NCI-H460 (cell line): Measurements from ENCODE around the gene SLC1A5. TPM values are rescaled to one million over a fixed set of nuclear protein-coding genes. Genes with fewer than 3 reads are reported as not detected.
"Not testable (repeated sequence)": the region's sequence is repeated elsewhere in the genome, so short reads cannot be mapped to it uniquely, and the experiment has no call there.

Experiments used
- DNase-seq: peaks from one replicate; pipeline ENCODE4 v3.0.0-alpha.2; 2016; ENCODE audit warnings: low read depth; ENCODE audit errors: extremely low read depth
- total RNA-seq: library from RNA; depleted of rRNA; stranded (reverse); fragments of >200 nt; shearing (Covaris generic); gene quantifications from 2 replicates; pipeline ENCODE4 v1.2.3, GENCODE V29; 2014

The SLC1A5 gene
- total RNA-seq, 1 experiment from 2014 or later, result 259 TPM

- no peak for DNase-seq
Observed at GRCh38 chr19:46803555-46803954, 15.2 kb upstream of the SLC1A5 start.

DNA sequence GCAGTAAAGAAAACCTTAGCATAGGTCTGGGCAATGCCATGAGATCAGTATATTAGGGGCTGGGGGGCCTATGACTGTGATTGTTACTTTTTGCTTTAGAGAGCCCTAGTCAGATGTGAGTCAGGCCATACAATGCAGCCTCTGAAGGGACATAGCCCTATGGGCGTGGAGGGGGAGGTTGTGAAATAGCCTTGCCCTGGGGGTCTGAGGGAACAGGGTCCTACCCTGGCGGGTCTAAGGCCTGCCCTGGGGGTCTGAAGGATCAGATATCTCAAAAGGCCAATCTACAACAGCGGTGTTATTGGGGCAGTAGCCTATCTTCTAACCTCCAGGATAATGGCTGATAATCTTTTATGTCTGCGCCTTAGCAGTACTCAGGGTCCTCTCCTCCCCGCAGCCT lies 13.8 kb upstream of the SLC1A5 start:
- no peak for DNase-seq

DNA sequence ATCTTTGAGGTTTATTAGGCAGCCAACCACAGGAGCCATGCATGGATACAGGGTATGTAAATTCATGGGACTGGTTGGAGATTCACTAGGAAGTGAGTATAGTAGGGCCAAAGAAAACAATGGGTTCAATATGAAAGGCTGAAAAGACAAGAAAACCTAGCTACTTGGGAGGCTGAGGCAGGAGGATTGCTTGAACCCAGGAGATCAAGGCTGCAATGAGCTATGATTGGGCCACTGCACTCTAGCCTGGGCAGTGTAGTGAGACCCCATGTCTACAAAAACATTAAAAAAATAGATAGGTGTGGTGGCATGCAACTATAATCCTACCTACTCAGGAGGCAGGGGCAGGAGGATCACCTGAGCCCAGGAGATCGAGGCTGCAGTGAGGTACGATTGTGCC lies 10.3 kb upstream of the SLC1A5 start:
- no peak for DNase-seq

GRCh38 chr19:46797881-46798280 lies 9.5 kb upstream of the SLC1A5 start:
- DNase-seq, result no peak

GRCh38 chr19:46791944-46792343 lies 3.5 kb upstream of the SLC1A5 start:
- no peak for DNase-seq

DNA sequence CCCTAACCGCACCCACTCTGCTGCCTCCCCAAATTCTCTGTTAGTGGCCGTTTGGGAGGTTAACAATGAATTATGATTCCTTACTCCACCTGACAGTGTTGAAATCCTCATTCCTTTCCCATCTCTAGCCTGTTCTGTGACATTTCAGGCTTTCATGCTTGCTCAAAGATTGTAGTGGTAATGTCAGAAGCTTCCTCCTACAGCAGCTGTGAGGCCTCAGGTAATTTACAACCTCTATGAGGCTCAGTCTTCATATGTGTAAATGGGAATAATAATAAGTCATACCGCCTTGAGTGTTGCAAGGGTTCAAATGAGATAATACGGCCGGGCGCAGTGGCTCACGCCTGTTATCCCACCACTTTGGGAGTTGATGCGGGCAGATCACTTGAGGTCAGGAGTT lies 977 bp upstream of the SLC1A5 start:
- DNase-seq, result no peak

DNA sequence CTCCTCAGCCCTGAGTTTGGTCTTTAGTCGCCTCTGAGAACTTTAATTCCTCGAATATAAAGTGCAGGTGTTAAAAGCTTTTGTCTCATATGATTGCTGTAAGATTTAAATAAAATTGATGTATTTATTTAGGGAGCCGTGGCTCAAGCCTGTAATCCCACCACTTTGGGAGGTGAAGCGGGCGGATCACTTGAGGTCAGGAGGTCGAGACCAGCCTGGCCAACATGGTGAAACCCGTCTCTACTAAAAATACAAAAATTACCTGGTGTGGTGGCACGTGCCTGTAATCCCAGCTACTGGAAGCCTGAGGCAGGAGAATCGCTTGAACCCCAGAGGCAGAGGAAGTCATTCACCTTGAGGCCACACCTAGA lies 559 bp upstream of the SLC1A5 start:
- DNase-seq, result no peak

- DNase-seq, result no peak
Observed at GRCh38 chr19:46787331-46788261, 798 bp downstream of the SLC1A5 start.

DNA sequence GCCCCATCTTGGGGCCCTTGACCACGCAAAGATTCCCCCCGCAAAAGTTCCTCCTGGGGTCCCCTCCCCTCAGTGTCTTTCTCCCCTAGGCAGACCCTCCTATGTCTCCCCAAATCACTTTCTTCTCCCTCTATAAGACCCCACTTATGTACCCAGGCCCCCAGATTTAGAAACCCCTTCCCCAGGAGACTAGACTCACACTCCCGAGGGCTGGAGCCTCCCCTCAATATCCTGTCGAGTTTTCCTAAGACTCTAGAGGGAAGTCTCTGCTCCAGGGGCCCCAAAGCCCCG lies 1.4 kb downstream of the SLC1A5 start:
- DNase-seq, result no peak

DNA sequence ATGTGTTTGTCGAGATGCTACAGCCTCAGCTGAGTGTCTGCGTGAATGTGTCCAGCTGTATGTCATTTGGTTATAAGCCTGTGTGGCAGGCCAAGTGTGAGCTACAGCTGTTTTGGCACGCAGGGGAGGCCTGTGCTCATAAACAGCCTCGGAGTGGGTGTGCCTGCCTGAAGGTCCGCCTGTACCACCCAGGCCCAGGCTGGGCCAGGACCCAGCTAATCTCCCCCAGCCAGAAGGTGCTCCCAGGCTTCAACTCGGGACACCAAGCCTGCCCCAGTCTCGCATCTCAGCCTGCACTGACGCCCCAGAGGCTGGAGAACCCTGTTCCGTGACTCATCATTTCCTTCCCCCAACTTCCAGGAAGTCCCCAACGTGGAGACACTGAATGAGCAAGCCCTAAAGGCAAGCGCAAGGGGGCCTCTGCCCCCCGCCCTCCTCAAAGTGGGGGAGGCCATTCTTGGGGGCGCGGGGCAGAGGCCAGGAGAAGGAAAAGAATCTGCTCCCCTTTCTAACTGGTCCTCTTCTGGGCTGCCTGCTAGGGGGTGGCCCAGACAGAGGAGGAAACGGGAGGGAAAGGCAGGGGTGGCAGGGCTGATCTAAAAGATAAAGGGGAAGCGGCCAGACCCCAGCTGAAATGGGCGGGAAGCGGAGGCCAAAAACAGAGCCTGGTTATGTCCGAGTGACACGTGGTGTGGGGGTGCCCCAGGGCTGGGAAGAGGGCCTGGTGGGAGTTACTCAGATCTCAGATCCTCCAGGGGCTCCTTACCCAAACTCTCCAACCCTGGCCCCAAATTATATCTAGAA lies 2.0 kb downstream of the SLC1A5 start:
- DNase-seq, result peak; percentile 67

GRCh38 chr19:46785980-46786235 lies 2.5 kb downstream of the SLC1A5 start:
- DNase-seq, result no peak

DNA sequence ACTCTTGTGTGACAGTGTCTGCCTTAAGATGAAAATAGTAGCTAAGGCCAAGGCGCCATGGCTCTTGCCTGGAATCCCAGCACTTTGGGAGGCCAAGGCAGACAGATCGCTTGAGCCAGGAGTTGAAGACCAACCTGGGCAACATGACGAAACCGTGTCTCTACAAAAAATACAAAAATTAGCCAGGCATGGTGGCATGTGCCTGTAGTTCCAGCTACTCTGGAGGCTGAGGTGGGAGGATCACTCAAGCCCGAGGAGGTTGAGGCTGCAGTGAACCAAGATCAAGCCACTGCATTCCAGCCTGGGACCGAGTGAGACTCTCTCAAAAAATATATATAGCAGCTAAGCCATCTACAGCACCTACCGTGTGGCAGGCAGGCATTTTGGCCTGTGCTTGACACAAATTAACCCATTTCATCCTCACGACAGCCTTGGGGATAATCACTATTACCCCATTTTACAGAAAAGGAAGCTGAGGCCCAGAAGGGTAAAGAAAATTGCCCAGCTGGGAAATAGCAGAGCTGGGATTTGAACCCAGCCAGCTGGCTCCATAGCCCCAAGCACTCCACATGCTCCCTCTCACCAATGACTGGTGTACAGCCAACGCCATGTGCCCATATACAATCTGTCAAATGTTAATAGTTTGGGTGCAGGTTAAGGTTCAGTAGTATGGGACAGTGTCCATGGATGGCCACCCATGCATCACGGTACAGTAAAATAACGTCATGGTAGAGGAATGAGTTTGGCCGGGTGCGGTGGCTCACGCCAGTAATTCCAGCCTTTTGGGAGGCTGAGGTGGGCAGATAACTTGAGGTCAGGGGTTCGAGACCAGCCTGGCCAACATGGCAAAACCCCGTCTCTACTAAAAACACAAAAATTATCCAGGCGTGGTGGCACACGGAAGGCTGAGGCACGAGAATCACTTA lies 3.1 kb downstream of the SLC1A5 start:
- no peak for DNase-seq

DNA sequence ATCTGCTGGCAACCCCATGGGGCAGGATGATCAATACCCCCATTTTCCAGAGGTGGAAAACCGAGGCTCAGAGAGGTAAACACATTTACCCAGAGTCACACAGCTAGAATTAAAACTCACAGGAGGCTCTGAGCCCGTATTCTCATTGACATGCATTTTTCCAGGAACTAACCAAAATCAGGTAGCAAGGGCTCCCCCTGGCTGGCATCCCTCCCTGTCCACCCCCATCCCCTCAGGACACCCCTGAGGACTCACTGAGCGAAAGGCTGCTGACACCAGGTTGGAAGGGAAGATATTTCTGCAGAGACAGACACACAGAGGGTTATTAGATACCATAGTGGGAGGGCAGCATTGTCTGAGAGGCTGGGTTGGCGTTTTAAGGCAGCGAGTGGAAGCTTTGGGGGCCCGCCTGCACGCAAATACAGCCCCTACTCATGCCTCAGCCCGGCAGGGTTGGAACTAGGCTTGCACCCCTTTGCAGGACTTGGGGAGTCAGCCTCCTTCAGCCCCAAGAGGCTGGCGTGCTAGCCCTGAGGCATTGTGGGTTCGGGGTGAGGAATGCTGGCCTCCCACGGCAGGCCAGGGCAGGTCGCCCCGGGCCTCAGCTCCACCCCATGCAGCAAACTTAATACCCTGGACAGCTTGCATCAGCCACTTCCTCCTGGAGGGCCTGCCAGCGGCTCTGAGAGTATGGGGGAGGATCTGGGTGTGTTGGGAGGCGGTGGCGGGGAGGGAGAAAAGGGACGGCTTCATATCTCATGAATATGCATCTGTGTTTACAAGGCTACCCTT lies 3.9 kb downstream of the SLC1A5 start:
- DNase-seq, result peak; percentile 92

- no peak for DNase-seq
Observed at GRCh38 chr19:46783670-46784069, 4.7 kb downstream of the SLC1A5 start.

GRCh38 chr19:46782355-46783019 lies 5.9 kb downstream of the SLC1A5 start:
- DNase-seq, result no peak

- DNase-seq, result not testable (repeated sequence)
Observed at GRCh38 chr19:46777956-46778645, 10.3 kb downstream of the SLC1A5 start.

- DNase-seq, result no peak
Observed at GRCh38 chr19:46776927-46777911, 11.2 kb downstream of the SLC1A5 start.

GRCh38 chr19:46775642-46776258 lies 12.6 kb downstream of the SLC1A5 start:
- DNase-seq, result no peak
